ENCODE results near the gene AIRE.

AIRE gene

GRCh38 chr21:44312089-44312488, 26.4 kb downstream of the AIRE start:
- Histone ChIP-seq H3K4me3 (ENCODE audit: low read length) (no peak overlapping the region), H3K9me3 (ENCODE audit: low read length) (no peaks in the 10 kb centered on the region), H3K4me1 (ENCODE audit: insufficient read depth, low read length) (peaks cover 17% of the 10 kb centered on the region), H3K36me3 (ENCODE audit: insufficient read depth, low read length) (peaks cover 47% of the 10 kb centered on the region), H3K27me3 (ENCODE audit: insufficient read depth, low read length) (no peaks in the 10 kb centered on the region), H2AFZ (ENCODE audit: low read depth, low read length) (no peak overlapping the region)

- no peaks in the 10 kb centered on the region for H3K9me3 ChIP-seq (ENCODE audit: low read length)
- H3K27me3 ChIP-seq (ENCODE audit: insufficient read depth, low read length): no peaks in the 10 kb centered on the region
- peaks cover 12% of the 10 kb centered on the region for H3K4me1 ChIP-seq (ENCODE audit: insufficient read depth, low read length)
- peaks cover 48% of the 10 kb centered on the region for H3K36me3 ChIP-seq (ENCODE audit: insufficient read depth, low read length)
- H3K4me3 ChIP-seq (ENCODE audit: low read length): no peak overlapping the region
- H2AFZ ChIP-seq (ENCODE audit: low read depth, low read length): no peak overlapping the region
Measured at GRCh38 chr21:44312716-44313115, 27.0 kb downstream of the AIRE start.

- Histone ChIP-seq H3K4me1 (ENCODE audit: insufficient read depth, low read length) (peaks cover 9% of the 10 kb centered on the region), H2AFZ (ENCODE audit: low read depth, low read length) (no peak overlapping the region), H3K4me3 (ENCODE audit: low read length) (no peak overlapping the region), H3K9me3 (ENCODE audit: low read length) (no peaks in the 10 kb centered on the region), H3K27me3 (ENCODE audit: insufficient read depth, low read length) (no peaks in the 10 kb centered on the region), H3K36me3 (ENCODE audit: insufficient read depth, low read length) (peaks cover 55% of the 10 kb centered on the region)
Measured at GRCh38 chr21:44313451-44313850, 27.8 kb downstream of the AIRE start.

- H3K36me3 ChIP-seq (ENCODE audit: insufficient read depth, low read length): peaks cover 57% of the 10 kb centered on the region
- no peak overlapping the region for H2AFZ ChIP-seq (ENCODE audit: low read depth, low read length)
Measured at GRCh38 chr21:44314128-44314527, 28.5 kb downstream of the AIRE start.

GRCh38 chr21:44314561-44314960, 28.9 kb downstream of the AIRE start:
- Histone ChIP-seq H3K36me3 (ENCODE audit: insufficient read depth, low read length) (peaks cover 61% of the 10 kb centered on the region), H3K4me1 (ENCODE audit: insufficient read depth, low read length) (peaks cover under 1% of the 10 kb centered on the region), H3K4me3 (ENCODE audit: low read length) (no peak overlapping the region), H3K9me3 (ENCODE audit: low read length) (no peaks in the 10 kb centered on the region), H3K27me3 (ENCODE audit: insufficient read depth, low read length) (no peaks in the 10 kb centered on the region), H2AFZ (ENCODE audit: low read depth, low read length) (no peak overlapping the region)

More at GRCh38 chr21:44314128-44314527, 28.5 kb downstream of the AIRE start:
- Histone ChIP-seq H3K4me1 (ENCODE audit: insufficient read depth, low read length) (peaks cover 4% of the 10 kb centered on the region), H3K9me3 (ENCODE audit: low read length) (no peaks in the 10 kb centered on the region), H3K4me3 (ENCODE audit: low read length) (no peak overlapping the region), H3K27me3 (ENCODE audit: insufficient read depth, low read length) (no peaks in the 10 kb centered on the region)

- no peaks in the 10 kb centered on the region for H3K9me3 ChIP-seq (ENCODE audit: low read length)
- no peak overlapping the region for H2AFZ ChIP-seq (ENCODE audit: low read depth, low read length)
- H3K4me1 ChIP-seq (ENCODE audit: insufficient read depth, low read length): no peaks in the 10 kb centered on the region
- H3K4me3 ChIP-seq (ENCODE audit: low read length): no peak overlapping the region
- peaks cover 64% of the 10 kb centered on the region for H3K36me3 ChIP-seq (ENCODE audit: insufficient read depth, low read length)
- no peaks in the 10 kb centered on the region for H3K27me3 ChIP-seq (ENCODE audit: insufficient read depth, low read length)
Measured at GRCh38 chr21:44315691-44316203, 30.1 kb downstream of the AIRE start.

GRCh38 chr21:44316277-44316900, 30.7 kb downstream of the AIRE start:
- Histone ChIP-seq H3K4me3 (ENCODE audit: low read length) (no peak overlapping the region), H3K9me3 (ENCODE audit: low read length) (no peaks in the 10 kb centered on the region), H3K4me1 (ENCODE audit: insufficient read depth, low read length) (no peaks in the 10 kb centered on the region), H3K36me3 (ENCODE audit: insufficient read depth, low read length) (peaks cover 59% of the 10 kb centered on the region), H3K27me3 (ENCODE audit: insufficient read depth, low read length) (no peaks in the 10 kb centered on the region), H2AFZ (ENCODE audit: low read depth, low read length) (no peak overlapping the region)

- Histone ChIP-seq H3K9me3 (ENCODE audit: low read length) (no peaks in the 10 kb centered on the region), H3K27me3 (ENCODE audit: insufficient read depth, low read length) (no peaks in the 10 kb centered on the region), H3K4me1 (ENCODE audit: insufficient read depth, low read length) (no peaks in the 10 kb centered on the region), H2AFZ (ENCODE audit: low read depth, low read length) (no peak overlapping the region), H3K36me3 (ENCODE audit: insufficient read depth, low read length) (peaks cover 59% of the 10 kb centered on the region), H3K4me3 (ENCODE audit: low read length) (no peak overlapping the region)
Measured at GRCh38 chr21:44317241-44317782, 31.6 kb downstream of the AIRE start.

GRCh38 chr21:44317871-44318270, 32.2 kb downstream of the AIRE start:
- Histone ChIP-seq H3K9me3 (ENCODE audit: low read length) (no peaks in the 10 kb centered on the region), H3K36me3 (ENCODE audit: insufficient read depth, low read length) (peaks cover 56% of the 10 kb centered on the region), H3K27me3 (ENCODE audit: insufficient read depth, low read length) (no peaks in the 10 kb centered on the region), H3K4me3 (ENCODE audit: low read length) (no peak overlapping the region), H2AFZ (ENCODE audit: low read depth, low read length) (no peak overlapping the region), H3K4me1 (ENCODE audit: insufficient read depth, low read length) (no peaks in the 10 kb centered on the region)

- no peak overlapping the region for H2AFZ ChIP-seq (ENCODE audit: low read depth, low read length)
- no peak overlapping the region for H3K4me3 ChIP-seq (ENCODE audit: low read length)
- H3K27me3 ChIP-seq (ENCODE audit: insufficient read depth, low read length): no peaks in the 10 kb centered on the region
- H3K36me3 ChIP-seq (ENCODE audit: insufficient read depth, low read length): peaks cover 51% of the 10 kb centered on the region
- no peaks in the 10 kb centered on the region for H3K4me1 ChIP-seq (ENCODE audit: insufficient read depth, low read length)
- H3K9me3 ChIP-seq (ENCODE audit: low read length): no peaks in the 10 kb centered on the region
Measured at GRCh38 chr21:44318489-44319285, 33.0 kb downstream of the AIRE start.

- Histone ChIP-seq H3K9me3 (ENCODE audit: low read length) (no peaks in the 10 kb centered on the region), H3K4me1 (ENCODE audit: insufficient read depth, low read length) (no peaks in the 10 kb centered on the region), H3K36me3 (ENCODE audit: insufficient read depth, low read length) (peaks cover 58% of the 10 kb centered on the region), H2AFZ (ENCODE audit: low read depth, low read length) (no peak overlapping the region), H3K27me3 (ENCODE audit: insufficient read depth, low read length) (no peaks in the 10 kb centered on the region), H3K4me3 (ENCODE audit: low read length) (no peak overlapping the region)
Measured at GRCh38 chr21:44319407-44320065, 33.9 kb downstream of the AIRE start.

GRCh38 chr21:44320847-44321246, 35.2 kb downstream of the AIRE start:
- Histone ChIP-seq H3K4me3 (ENCODE audit: low read length) (no peak overlapping the region), H3K9me3 (ENCODE audit: low read length) (no peaks in the 10 kb centered on the region), H3K27me3 (ENCODE audit: insufficient read depth, low read length) (no peaks in the 10 kb centered on the region), H3K36me3 (ENCODE audit: insufficient read depth, low read length) (peaks cover 55% of the 10 kb centered on the region), H3K4me1 (ENCODE audit: insufficient read depth, low read length) (no peaks in the 10 kb centered on the region), H2AFZ (ENCODE audit: low read depth, low read length) (no peak overlapping the region)
